Measurements from ENCODE around the gene RSRC2.
"Not testable (repeated sequence)": the region's sequence is repeated elsewhere in the genome, so short reads cannot be mapped to it uniquely, and the experiment has no call there.

DNA sequence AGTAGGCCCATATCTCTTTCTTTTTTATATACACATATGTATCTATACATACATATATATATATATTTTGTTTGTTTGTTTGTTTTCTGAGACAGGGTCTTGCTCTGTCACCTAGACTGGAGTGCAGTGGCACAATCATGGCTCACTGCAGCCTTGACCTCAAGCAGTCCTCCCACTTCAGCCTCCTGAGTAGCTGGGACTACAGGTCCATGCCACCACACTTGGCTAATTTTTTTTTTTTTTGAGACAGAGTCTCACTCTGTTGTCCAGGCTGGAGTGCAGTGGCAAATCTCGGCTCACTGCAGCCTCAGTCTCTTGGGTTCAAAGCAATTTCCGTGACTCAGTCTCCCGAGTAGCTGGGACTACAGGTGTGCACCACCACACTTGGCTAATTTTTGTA, 38.9 kb downstream of the RSRC2 start:
- not testable (repeated sequence) for TF ChIP-seq ZNF274 (IDR thresholded peaks at IDR 0.05; ENCODE audit: low read depth, low read length); YY1 (IDR thresholded peaks at IDR 0.05; ENCODE audit: insufficient read depth, insufficient read length)

Measured in NT2/D1 (cell line).